Stomach (tissue), 4 donors: ENCODE data around the gene RETREG3.

Experiments used
- CTCF ChIP-seq, 7 experiments: fragments of 450-650 bp in 4 of 7; fragments of 200-600 bp in 3 of 7; sonication (generic) in 3 of 7; IDR thresholded peaks; one replicate each; pipeline ENCODE4 v1.5.1; 2016 to 2019; ENCODE audit warnings: antibody characterized with exemption in 7 of 7, control low read depth in 2 of 7, mild to moderate bottlenecking in 1 of 7
- EP300 ChIP-seq: sonication (generic); formaldehyde crosslinking; IDR thresholded peaks from one replicate; pipeline ENCODE4 v1.6.1; 2017; ENCODE audit warnings: antibody characterized with exemption
- POLR2A ChIP-seq, 4 donors: fragments of 450-650 bp; IDR thresholded peaks; one replicate each; pipeline ENCODE4 v1.6.1; 2016; ENCODE audit warnings: antibody characterized with exemption in 4 of 4, control low read depth in 2 of 4, mild to moderate bottlenecking in 1 of 4, moderate library complexity in 1 of 4

GRCh38 chr17:42537156-42537805 lies 71.9 kb downstream of the RETREG3 start:
- TF ChIP-seq POLR2A (IDR thresholded peaks at IDR 0.05) = no peak
- no peak for TF ChIP-seq CTCF (IDR thresholded peaks at IDR 0.05)
- TF ChIP-seq EP300 = no peak
